Loucy (cell line): ENCODE measurements around the gene NMRK1.

ENCODE experiments used
- H2AFZ ChIP-seq: fragments of 200-600 bp; sonication (generic); 2 replicates; pipeline ENCODE4 v1.6.0; 2016; ENCODE audit warnings: antibody characterized with exemption, mild to moderate bottlenecking, low read length, moderate library complexity
- H3F3A ChIP-seq: fragments of 200-600 bp; 2 replicates; pipeline ENCODE4 v1.6.0; 2016; ENCODE audit warnings: antibody characterized with exemption, low read depth, mild to moderate bottlenecking
- H3K27me3 ChIP-seq: fragments of 200-600 bp; sonication (generic); 2 replicates; pipeline ENCODE4 v1.6.1; 2014; ENCODE audit warnings: low read length, mild to moderate bottlenecking; ENCODE audit not compliant: insufficient read depth, poor library complexity, severe bottlenecking
- H3K36me3 ChIP-seq: fragments of 200-600 bp; sonication (generic); 2 replicates; pipeline ENCODE4 v1.6.1; 2016; ENCODE audit warnings: low read length; ENCODE audit not compliant: insufficient read depth
- H3K4me1 ChIP-seq: fragments of 200-600 bp; sonication (generic); 2 replicates; pipeline ENCODE4 v1.5.1; 2014; ENCODE audit warnings: low read length, mild to moderate bottlenecking; ENCODE audit not compliant: insufficient read depth, poor library complexity, severe bottlenecking
- H3K4me2 ChIP-seq: fragments of 200-600 bp; sonication (generic); 2 replicates; pipeline ENCODE4 v1.6.0; 2014; ENCODE audit warnings: antibody characterized with exemption, low read length, low read depth, mild to moderate bottlenecking; ENCODE audit not compliant: poor library complexity, severe bottlenecking
- H3K4me3 ChIP-seq: fragments of 200-600 bp; sonication (generic); 2 replicates; pipeline ENCODE4 v1.5.1; 2014; ENCODE audit warnings: low read length, mild to moderate bottlenecking, mixed read lengths; ENCODE audit not compliant: poor library complexity, severe bottlenecking
- H3K79me2 ChIP-seq: fragments of 200-600 bp; sonication (generic); 2 replicates; pipeline ENCODE4 v1.6.1; 2014; ENCODE audit warnings: low read length; ENCODE audit not compliant: insufficient read depth
- H3K9ac ChIP-seq: fragments of 200-600 bp; sonication (generic); 2 replicates; pipeline ENCODE4 v1.6.0; 2014; ENCODE audit warnings: mild to moderate bottlenecking, low read depth, low read length, moderate library complexity; ENCODE audit not compliant: poor library complexity, severe bottlenecking
- H3K9me2 ChIP-seq: fragments of 200-600 bp; sonication (generic); replicated peaks from 2 replicates; pipeline ENCODE4 v1.6.1; 2016; ENCODE audit warnings: low read depth, low read length, mixed read lengths
- H3K9me3 ChIP-seq: fragments of 200-600 bp; sonication (generic); 2 replicates; pipeline ENCODE4 v1.6.1; 2014; ENCODE audit warnings: mild to moderate bottlenecking, antibody characterized with exemption, low read length, low read depth; ENCODE audit not compliant: insufficient read depth
- H4K20me1 ChIP-seq: fragments of 200-600 bp; sonication (generic); 2 replicates; pipeline ENCODE4 v1.6.0; 2014; ENCODE audit warnings: antibody characterized with exemption, low read length, mild to moderate bottlenecking; ENCODE audit not compliant: insufficient read depth, poor library complexity, severe bottlenecking
- EZH2phosphoT487 ChIP-seq: fragments of 200-600 bp; IDR thresholded peaks from 2 replicates; pipeline ENCODE4 v1.6.1; 2018; ENCODE audit warnings: antibody characterized with exemption, mild to moderate bottlenecking, moderate library complexity, borderline replicate concordance
- TF ChIP-seq, protein P1 (sequence below): fragments of 200-600 bp; sonication (generic); conservative IDR thresholded peaks from 2 replicates; pipeline ENCODE4 v1.5.1; 2014; ENCODE audit warnings: mild to moderate bottlenecking, antibody characterized with exemption, low read length

The NMRK1 gene

DNA sequence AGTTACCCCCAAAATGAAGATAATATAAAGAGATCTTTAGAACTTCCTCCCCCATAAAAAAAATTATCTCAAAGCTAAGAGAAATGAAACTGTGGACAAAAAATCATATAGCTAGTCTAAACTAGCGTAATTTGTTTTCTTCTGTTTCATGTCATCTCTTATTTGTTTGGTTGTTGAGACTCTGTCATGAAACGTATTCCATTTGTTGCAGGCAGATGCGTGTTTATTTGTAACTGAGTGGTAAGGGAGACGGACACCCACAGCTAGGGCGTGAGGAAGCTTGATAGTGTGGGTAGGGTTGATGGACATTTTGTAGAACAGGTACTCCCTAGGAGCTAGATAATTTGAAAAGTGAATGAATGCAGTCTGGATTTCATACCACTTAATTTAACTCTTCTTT is 42.2 kb upstream of the NMRK1 start:
- Histone ChIP-seq H2AFZ (no peak overlapping the region), H3K27me3 (no peaks in the 10 kb centered on the region), H3K9me3 (no peaks in the 10 kb centered on the region), H4K20me1 (no peaks in the 10 kb centered on the region), H3K9ac (no peak overlapping the region), H3K36me3 (peaks cover 47% of the 10 kb centered on the region; the same call in 1 of the 2 replicates), H3K4me1 (no peaks in the 10 kb centered on the region), H3K9me2 (no peaks in the 10 kb centered on the region), H3F3A (no peaks in the 10 kb centered on the region), H3K4me2 (no peak overlapping the region), H3K79me2 (no peaks in the 10 kb centered on the region), H3K4me3 (no peak overlapping the region)
- TF ChIP-seq EZH2phosphoT487, result no peak
- TF ChIP-seq, protein P1, sequence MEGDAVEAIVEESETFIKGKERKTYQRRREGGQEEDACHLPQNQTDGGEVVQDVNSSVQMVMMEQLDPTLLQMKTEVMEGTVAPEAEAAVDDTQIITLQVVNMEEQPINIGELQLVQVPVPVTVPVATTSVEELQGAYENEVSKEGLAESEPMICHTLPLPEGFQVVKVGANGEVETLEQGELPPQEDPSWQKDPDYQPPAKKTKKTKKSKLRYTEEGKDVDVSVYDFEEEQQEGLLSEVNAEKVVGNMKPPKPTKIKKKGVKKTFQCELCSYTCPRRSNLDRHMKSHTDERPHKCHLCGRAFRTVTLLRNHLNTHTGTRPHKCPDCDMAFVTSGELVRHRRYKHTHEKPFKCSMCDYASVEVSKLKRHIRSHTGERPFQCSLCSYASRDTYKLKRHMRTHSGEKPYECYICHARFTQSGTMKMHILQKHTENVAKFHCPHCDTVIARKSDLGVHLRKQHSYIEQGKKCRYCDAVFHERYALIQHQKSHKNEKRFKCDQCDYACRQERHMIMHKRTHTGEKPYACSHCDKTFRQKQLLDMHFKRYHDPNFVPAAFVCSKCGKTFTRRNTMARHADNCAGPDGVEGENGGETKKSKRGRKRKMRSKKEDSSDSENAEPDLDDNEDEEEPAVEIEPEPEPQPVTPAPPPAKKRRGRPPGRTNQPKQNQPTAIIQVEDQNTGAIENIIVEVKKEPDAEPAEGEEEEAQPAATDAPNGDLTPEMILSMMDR, result no peak

DNA sequence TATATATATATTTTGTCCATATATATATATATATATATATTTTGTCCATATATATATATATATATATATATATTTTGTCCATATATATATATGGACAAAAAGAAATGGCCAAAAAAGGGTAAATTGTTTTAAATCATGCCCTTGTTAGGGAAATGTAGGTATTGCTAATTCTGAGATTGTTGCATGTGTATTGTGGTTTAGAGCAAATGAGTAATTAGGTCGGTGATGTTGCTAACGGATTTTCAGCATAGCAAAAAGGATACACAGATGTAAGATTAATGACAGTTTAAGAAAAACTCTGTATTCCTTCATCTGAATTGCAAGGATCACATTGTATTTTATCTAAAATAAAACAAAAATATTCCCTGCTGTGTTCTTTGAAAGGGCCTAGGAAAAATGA is 40.6 kb upstream of the NMRK1 start:
- Histone ChIP-seq H3K9me2 (no peaks in the 10 kb centered on the region), H3K4me1 (no peaks in the 10 kb centered on the region), H3K79me2 (no peaks in the 10 kb centered on the region), H3K36me3 (peaks cover 37% of the 10 kb centered on the region; the same call in 1 of the 2 replicates), H3K4me3 (no peak overlapping the region), H3K4me2 (no peak overlapping the region), H3K9ac (no peak overlapping the region), H3F3A (no peaks in the 10 kb centered on the region), H3K27me3 (no peaks in the 10 kb centered on the region), H4K20me1 (no peaks in the 10 kb centered on the region), H3K9me3 (no peaks in the 10 kb centered on the region), H2AFZ (no peak overlapping the region)
- TF ChIP-seq, protein P1, result no peak
- no peak for TF ChIP-seq EZH2phosphoT487

DNA sequence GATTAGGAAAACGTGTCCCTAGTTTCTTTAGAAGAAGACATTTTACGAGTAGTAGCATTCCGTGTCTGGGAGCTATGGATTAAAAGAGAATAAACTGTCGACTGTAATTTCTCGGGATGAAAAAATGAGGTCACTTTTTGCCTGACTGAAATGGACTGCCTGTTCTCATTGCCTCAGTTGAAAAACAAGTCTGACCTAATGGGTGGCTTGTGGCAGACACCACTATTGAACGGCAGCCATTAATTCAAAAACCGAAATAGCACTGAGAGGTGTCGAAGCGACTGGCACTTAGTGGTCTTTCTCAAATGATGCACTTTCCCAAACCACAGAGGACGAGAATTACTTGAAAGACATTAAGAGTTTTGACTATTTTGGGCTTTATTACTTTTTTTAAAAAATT is 35.7 kb upstream of the NMRK1 start:
- Histone ChIP-seq H3K79me2 (peaks cover 4% of the 10 kb centered on the region; the same call in 1 of the 2 replicates), H3K36me3 (peaks cover 22% of the 10 kb centered on the region)

More for the DNA sequence above, 35.7 kb upstream of the NMRK1 start:
- no peak overlapping the region for H3K4me3 ChIP-seq
- H3K4me1 ChIP-seq, result no peaks in the 10 kb centered on the region
- no peaks in the 10 kb centered on the region for H3K9me3 ChIP-seq
- H3F3A ChIP-seq, result no peaks in the 10 kb centered on the region
- no peaks in the 10 kb centered on the region for H3K27me3 ChIP-seq
- no peak overlapping the region for H2AFZ ChIP-seq
- no peak overlapping the region for H3K9ac ChIP-seq
- TF ChIP-seq EZH2phosphoT487, result no peak
- TF ChIP-seq, protein P1, result no peak
- no peaks in the 10 kb centered on the region for H3K9me2 ChIP-seq
- H4K20me1 ChIP-seq, result no peaks in the 10 kb centered on the region
- H3K4me2 ChIP-seq, result no peak overlapping the region
